GM19239 (cell line): Measurements from ENCODE around the gene FKBP2.

Experiments
- DNase-seq: peaks from one replicate; pipeline ENCODE4 v3.0.0; 2011; ENCODE audit warnings: low spot score; ENCODE audit not compliant: insufficient read length
- FAIRE-seq: peaks from 2 replicates; lab custom pipeline; 2011; peaks lifted over from hg19 to GRCh38; lab: Jason Lieb, UNC

The FKBP2 gene

GRCh38 chr11:64278576-64279190 lies 37.8 kb downstream of the FKBP2 start:
- FAIRE-seq: no peak
- no peak for DNase-seq

- no peak for FAIRE-seq
- no peak for DNase-seq
Observed at GRCh38 chr11:64281957-64282770, 41.3 kb downstream of the FKBP2 start.

GRCh38 chr11:64283092-64283491 lies 42.2 kb downstream of the FKBP2 start:
- no peak for DNase-seq
- FAIRE-seq: no peak

GRCh38 chr11:64284048-64284961 lies 43.4 kb downstream of the FKBP2 start, which contains the start of gene BAD:
TSS of gene BAD (minus strand) at chr11:64284665. CDS start at chr11:64284368, 297 bp downstream.
- peak; percentile 97 for FAIRE-seq
- DNase-seq: peak; percentile 99

- FAIRE-seq: no peak
- peak; percentile 94 for DNase-seq
Observed at GRCh38 chr11:64284962-64285884, 44.3 kb downstream of the FKBP2 start, which contains the start of gene GPR137. TSS of gene GPR137 (plus strand) at chr11:64285848. CDS start at chr11:64286525, 677 bp downstream.

- no peak for DNase-seq
- no peak for FAIRE-seq
Observed at GRCh38 chr11:64285885-64286800, 45.2 kb downstream of the FKBP2 start.

GRCh38 chr11:64286801-64287159 lies 45.9 kb downstream of the FKBP2 start:
- peak; percentile 48 for FAIRE-seq
- no peak for DNase-seq

- FAIRE-seq (no peak), DNase-seq (no peak)
Observed at GRCh38 chr11:64287676-64288352, 46.9 kb downstream of the FKBP2 start.

- DNase-seq: no peak
- no peak for FAIRE-seq
Observed at GRCh38 chr11:64288353-64288750, 47.5 kb downstream of the FKBP2 start.

- DNase-seq: no peak
- no peak for FAIRE-seq
Observed at GRCh38 chr11:64289002-64289564, 48.2 kb downstream of the FKBP2 start.

GRCh38 chr11:64290352-64291261 lies 49.7 kb downstream of the FKBP2 start:
- no peak for DNase-seq
- FAIRE-seq: no peak

GRCh38 chr11:64291262-64291751 lies 50.4 kb downstream of the FKBP2 start, which contains the start of gene KCNK4:
TSS of gene KCNK4 (plus strand) at chr11:64291302. CDS start at chr11:64293019, 1,717 bp downstream.
- no peak for DNase-seq
- FAIRE-seq: no peak

GRCh38 chr11:64291752-64292459 lies 51.0 kb downstream of the FKBP2 start:
- DNase-seq: no peak
- no peak for FAIRE-seq

- FAIRE-seq: no peak
- DNase-seq: no peak
Observed at GRCh38 chr11:64292460-64293254, 51.8 kb downstream of the FKBP2 start.
